Embryonic facial prominence (tissue), 1 donor: ENCODE data around the gene P4HTM.

Source experiments
- DNase-seq: peaks from one replicate; pipeline ENCODE4 v3.0.0-alpha.2; 2016; ENCODE audit errors: extremely low spot score

Gene P4HTM

DNA sequence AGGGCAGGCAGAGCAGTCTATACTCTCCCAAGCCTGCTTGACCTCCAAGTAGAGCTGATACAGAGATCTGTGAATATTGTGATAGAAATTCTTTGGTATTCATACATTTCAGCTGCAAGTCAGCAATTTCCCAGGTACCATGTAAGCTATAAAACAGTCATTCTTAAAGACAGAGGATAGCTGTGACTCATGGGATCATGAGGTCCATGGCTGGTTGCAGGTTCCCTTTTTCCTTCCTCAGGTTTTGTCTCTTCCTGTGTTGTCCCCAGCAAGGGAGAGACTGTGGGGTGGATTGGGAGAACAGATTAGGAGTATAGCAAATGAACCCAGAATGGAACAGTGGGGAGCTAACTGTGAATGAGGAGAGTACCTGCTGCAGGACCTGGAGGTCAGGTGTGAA lies 5.4 kb upstream of the P4HTM start:
- DNase-seq: no peak

DNA sequence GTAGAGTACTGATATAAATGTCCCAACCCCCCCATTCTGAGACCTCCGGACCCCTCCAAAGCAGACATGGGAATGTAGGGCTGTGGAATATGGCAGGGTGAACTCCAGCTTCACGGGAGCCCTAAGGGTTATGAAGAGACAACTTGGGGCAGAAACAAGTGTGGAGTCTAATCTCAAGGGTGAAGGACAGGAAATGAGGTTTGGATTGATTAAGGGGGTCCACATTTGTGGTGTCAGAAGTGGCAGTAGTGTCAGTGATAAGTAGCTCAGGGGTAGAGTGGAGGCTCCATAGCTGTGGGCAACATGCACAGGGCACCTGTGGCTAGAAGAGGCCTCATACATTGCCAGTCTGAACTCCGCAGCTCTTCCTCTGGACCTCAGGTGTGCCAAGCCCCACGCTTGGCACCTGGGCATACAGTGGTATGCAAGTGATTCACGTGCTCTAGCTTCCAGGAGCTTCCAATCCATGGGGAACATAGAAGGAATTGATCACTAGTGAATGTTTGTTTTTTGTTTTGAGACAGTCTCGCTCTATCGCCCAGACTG lies 4.1 kb upstream of the P4HTM start:
- no peak for DNase-seq

DNA sequence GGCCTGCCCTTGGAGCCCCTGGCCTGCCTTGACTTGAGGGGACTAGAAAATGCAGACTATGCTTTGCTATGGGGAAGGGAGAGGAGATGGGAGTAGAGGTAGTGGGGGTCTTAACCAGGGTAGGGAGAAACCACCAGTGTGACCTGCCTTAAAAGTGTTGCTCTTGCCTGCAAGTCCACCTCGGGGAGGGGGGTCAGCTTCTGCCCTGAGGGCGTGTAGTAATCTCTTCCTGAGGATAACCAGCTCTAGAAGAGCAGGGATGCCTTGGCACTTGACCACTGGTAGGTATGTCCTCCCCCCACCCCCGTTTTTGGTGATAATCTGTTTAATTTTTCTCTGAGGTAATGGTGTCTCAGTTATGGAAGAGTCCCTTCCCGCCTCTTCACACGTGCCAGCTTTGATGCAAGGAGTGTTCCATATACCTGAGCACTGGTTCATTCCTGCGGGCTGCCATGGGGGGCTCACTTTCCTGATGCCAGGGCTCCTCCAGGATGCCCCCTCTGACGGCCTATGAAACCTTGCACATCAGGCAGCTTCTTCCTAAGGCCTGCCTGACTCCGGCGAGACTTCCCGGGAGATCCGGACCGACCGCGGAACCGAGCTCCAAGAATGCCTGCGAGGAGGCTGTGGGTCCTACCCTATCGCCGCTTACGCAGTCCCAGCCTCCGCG lies 780 bp upstream of the P4HTM start:
- DNase-seq: no peak

DNA sequence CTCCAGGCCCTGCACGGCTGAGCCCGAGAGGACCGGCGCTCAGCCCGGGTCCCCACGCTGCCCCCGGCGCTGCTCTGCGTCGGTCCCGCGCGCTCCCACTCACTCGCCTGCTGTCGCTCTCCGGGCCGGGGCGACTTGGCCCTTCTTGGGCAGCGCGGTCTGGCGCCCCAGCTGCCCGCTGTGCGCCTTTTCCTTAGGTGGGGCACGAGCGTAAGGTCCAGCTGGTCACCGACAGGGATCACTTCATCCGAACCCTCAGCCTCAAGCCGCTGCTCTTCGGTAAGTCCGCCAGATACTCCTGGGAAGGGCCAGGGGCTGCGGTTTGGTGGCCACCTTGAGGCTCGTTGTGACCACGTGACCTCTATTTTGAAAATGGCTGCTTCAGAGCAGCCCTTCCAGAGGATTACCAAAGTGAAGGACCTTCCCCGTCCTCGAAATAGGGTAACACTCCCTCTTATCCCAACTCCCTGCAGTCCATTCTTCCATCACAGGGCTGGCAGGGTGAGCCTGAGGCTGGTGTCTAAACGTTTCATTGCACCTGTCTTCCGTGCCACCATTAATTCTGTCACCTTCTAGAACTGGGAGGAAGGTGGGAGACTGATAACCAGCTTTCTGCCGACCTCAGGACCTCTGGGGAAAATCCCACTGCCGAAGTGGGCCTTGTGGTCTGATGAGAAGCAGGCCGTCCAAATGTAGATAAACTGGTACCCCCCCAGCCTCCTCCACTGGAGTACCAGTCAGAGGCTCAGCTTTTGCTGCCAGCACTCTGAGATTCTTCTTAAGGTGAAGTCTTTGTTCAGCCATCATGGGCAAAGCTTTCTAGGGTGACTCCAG lies 812 bp downstream of the P4HTM start:
- no peak for DNase-seq

DNA sequence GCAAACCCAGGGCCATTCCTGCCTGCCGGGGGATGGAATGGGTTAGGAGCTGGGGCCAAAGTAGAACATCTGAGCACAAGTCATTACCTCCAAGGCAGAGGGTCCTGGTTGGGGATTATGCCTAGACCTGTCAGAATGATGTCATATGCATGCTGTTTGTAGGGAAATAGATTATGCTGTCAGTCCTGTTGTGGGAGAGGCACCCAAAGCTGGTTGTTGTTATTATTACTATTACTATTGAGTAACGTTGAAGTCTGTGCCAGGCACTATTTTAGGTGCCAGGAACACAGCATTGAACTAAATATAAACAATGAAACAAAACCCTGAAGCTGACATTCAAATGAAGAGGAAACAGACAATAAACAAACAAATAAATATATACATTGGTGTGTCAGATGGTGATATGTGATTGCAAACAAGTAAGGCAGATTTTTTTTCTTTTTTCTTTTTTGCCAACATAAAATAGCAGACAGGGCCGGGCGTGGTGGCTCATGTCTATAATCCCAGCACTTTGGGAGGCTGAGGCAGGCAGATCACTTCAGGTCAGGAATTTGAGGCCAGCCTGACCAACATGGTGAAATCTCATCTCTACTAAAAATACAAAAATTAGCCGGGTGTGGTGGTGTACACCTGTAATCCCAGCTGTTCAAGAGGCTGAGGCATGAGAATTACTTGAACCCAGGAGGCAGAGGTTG lies 2.0 kb downstream of the P4HTM start:
- no peak for DNase-seq

DNA sequence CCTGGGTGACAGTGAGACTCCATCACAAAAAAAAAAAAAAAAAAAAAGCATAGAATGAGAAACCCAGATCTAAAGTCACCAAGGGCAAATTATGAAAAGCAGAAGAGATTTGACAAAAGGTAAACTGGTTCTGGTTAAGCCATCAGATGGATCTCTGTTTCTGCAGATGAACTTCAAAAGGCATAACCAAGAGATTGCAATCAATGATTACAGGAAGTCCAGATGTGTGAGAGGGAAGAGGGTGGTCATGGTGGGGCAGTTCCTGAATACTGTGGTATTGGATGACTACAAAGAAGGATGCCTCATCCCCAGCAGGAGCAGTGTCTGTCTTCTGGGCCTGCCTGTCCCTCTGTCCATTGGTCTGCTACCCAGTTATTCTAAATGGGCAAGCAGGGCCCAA lies 3.8 kb downstream of the P4HTM start:
- no peak for DNase-seq

DNA sequence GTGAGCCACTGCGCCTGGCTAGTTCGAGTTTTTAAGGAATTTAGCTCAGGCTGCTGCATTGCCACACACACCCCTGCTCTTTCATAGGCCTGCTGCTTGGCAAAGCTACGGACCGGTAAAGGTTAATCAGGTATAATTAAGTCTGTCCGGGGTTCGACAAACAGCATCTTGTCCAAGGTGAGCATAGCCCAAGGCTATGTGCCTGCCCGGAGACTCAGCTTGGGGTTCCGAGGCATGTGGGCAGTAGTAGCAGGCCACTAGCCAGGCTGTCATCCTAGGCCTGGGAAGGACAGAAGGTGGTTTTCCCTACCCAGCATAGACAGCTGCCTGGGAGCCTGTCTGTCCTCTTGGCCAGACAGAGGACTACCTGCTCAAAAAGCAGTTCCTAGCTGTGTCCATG lies 6.6 kb downstream of the P4HTM start:
- DNase-seq: no peak

DNA sequence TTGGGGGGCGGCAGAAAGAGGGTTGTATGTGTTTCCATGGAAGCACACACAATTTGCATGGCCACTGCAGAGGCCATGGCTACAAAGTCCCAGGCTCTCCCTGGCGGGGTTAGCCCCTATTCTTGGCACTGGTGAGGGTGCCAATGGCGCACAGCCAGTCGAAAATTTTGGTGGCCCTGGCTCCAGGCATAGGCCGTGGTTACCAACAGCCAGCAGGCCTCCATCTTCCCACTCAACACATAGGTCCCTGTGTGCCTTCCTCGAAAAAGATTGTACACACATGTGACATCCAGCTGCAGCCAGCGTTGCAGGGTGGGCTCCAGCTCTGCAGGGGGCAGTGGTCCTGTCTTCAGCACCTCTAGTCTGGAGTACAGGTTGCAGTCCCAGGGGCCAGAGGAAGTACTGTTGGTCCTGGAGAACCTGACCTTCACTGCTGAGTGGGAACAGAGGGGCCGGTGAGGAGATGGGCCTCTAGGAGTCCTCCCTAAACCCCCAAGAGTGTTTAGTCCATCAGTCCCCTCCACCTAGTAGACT lies 7.1 kb downstream of the P4HTM start:
- DNase-seq: no peak

DNA sequence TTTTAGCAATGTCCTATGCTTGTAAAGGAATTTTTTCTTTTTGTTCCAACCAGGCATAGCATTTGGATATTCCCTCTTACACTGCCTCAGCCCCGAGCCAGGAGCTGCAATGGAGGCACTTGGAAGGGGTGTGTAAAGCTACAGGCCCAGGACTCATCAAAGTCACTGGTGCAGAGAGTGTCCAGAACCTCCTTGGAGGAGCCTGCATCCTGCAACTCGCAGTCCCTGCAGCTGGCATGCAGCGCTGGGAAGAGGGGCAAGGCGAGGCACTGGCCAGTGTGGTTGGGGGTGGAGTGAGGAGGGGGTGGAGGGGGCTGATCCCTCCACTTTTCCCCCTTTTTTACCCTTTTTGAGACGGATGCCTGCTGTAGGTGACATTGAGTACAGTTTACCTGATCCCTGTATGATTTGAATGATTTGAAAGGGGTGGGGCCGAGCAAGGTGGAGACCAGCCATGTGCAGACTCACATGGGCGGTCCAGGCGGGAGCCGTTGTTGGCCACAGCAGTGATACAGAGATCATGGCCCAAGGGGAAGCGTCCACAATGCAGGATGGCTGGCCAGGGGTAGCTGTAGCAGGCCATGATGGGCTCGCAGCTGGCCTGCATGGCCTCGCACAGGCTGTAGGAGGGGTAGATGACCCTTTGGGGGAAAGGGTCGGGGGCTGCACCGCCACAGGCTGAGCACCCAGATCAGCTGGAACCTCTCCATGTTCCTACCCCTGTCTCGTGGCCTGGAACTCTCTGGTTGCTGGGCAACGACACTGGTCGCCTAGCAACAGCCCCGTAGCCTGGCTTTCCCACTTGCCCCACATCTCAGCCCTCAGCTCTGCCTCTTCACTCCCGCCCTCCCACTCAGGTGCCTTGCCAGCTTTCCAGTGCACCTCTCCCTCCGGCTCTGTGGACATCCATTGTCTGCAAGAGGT lies 7.9 kb downstream of the P4HTM start:
- DNase-seq: no peak

DNA sequence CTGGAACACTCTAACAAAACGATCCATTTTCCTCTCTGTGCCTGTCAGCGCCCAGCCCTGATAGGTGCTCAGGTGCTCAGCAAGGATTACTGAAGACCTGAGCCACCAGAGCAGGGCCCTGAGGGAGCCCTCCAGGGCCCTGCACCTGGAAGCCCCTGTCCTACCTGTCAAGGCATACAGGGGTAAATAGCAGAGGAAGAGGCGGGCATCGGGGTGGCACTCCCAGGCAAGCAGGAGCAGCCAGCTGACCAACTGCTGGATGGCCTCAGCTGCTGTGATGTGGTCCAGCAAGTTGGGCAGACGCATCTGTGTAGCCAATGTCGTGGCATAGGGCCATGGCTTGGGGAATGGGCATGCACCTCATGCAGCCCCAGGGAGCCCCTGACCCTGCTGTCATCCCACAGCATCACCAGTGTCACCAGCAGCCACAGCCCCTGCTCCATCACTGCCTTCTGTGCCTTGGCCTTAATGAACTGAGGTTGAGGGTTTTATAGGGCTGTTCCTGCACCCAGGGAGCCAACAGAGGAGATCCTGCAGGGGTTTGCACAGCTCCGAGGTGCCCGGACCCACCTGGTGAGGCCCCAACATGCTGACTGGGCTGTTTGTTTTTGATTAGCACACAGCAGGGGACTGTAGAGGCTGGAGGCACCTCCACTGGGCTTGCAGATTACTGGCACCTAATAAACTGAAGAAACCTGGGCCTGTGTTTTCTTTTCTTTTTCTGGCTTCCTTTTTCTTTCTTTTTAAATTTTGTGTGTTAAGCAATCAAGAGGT lies 9.2 kb downstream of the P4HTM start:
- no peak for DNase-seq

DNA sequence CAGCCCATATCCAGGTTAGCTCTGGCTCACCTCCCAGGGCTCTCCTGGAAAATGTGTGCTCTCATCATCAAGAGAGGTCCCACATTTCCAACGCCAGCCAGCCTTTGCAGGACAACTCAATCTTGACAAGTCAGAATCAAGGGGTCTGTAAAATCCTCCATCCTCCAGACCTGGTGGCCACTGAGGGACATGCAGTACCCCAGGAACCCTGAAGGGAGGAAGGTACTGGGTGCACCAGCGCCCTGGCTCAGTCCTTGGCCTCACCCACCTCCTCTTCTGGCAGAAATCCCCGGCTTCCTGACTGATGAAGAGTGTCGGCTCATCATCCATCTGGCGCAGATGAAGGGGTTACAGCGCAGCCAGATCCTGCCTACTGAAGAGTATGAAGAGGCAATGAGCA lies 11.1 kb downstream of the P4HTM start:
- DNase-seq: no peak

DNA sequence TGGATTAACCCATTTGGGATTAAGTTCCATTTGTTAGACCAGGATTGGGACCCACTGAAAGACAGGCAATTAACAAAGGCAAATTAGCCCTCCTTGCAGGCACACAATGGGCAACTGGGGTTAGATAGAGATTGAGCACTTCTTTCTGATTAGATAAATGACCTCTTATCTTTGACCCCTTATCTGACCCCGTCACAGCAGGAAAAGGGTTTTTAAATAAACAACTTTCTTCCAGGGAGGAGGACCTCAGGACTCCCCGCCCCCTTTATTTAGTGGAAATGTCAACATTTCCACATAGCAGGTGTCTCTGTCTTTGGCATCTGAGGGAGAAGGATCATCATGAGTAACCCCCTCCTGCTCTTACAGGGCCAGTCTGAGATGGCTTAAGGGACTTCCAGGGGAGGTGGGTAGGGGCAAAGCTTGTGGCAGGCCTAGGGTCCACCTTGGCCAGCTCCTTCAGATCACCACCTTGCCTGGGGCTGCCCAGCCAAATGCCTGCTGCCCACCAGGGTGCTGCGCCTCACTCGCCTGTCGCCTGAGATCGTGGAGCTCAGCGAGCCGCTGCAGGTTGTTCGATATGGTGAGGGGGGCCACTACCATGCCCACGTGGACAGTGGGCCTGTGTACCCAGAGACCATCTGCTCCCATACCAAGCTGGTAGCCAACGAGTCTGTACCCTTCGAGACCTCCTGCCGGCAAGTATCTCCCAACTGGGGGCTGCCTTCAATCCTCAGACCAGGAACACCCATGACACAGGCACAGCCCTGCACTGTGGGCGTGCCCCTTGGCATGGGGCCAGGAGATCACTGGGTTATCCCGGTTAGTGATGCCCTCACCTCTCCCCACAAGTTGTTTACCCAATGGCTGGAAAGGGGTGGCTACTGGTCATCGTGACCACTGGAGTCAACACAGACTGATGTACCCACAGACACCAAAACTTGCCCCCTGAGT lies 14.6 kb downstream of the P4HTM start:
- no peak for DNase-seq

DNA sequence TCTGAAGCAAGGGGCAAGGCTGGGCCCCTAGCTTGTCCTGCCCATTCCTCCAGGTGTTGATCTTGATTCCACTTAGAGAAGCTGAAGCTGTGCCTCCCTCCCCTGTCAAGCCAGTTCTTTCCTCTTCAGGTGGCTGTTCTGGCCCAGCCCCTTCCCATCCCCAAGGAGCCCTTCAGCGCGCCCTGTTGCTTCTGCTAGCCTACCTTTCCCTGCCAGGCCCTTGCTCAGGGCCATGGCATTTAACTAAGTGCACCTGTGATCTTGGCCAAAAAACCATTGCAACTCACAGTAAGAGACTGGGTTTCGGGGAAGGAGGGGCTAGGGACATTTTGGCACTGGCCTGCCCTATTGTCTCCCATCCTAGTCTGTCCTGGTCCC lies 15.3 kb downstream of the P4HTM start:
- no peak for DNase-seq

DNA sequence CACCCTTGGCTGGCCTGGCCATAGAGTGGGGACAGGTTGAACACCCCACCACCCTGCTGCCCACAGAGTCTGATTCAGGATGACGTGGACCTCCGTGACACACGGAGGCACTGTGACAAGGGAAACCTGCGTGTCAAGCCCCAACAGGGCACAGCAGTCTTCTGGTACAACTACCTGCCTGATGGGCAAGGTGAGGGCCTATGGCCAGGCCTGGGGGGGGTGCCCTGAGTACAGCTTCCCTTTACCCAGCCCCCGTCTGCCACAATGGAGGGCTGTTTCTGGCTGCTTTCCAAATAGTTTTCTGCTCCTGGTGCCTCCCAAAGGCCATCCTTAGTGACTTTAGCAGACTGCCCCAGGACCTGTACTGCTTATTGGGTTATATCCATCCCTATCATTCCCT lies 16.0 kb downstream of the P4HTM start:
- DNase-seq: no peak

DNA sequence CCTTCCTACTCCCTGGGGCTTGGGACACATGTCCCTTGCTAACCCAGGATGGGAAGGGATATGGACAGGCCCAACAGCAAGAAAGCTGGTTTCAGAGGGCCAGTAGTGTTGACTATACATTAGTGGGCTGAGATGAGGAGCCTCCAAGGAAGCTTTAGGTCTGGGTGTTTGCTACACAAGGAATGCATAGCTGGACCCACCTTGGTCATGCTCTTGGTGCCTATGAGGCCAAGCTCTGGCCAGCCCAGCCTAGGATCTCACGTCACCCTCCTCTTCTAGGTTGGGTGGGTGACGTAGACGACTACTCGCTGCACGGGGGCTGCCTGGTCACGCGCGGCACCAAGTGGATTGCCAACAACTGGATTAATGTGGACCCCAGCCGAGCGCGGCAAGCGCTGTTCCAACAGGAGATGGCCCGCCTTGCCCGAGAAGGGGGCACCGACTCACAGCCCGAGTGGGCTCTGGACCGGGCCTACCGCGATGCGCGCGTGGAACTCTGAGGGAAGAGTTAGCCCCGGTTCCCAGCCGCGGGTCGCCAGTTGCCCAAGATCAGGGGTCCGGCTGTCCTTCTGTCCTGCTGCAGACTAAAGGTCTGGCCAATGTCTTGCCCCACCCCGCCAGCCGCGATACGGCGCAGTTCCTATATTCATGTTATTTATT lies 16.5 kb downstream of the P4HTM start:
- DNase-seq: no peak

DNA sequence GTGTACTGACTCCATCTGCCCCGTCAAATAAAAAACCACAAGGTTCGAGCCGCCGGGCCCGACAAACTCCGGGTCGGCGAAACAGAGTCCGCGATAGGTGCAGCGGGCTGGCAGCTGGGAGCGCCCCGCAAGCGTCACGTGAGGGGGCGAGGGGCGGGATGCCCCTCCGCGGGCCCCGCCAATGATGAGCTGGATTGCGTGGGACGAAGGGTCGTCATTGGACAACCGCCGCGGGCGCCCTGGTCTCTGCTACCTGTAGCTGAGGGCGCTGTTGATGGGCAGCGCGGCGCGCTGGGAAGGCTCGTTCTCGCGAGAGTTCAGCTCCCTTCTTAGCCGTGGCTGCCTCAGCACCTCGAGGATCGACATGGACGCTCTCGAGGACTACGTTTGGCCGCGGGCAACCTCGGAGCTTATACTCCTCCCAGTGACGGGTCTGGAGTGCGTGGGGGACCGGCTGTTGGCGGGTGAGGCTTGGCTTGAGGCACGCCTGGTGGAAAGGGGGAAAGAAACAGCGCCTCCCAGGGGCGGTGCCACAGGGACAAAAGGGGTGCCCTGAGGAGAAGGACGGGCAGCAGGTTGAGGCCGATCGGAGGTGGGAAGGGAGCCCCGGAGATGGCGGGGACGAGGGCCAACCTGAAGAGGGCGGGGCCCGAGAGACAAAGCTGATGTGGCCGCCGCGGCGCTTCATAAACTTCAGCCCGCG lies 17.2 kb downstream of the P4HTM start, which contains the start of gene WDR6:
Gene WDR6 (plus strand): TSS at position 324 of the 703 bp plus-strand sequence. CDS start 41 bp downstream, at position 365.
- DNase-seq: peak; percentile 92

DNA sequence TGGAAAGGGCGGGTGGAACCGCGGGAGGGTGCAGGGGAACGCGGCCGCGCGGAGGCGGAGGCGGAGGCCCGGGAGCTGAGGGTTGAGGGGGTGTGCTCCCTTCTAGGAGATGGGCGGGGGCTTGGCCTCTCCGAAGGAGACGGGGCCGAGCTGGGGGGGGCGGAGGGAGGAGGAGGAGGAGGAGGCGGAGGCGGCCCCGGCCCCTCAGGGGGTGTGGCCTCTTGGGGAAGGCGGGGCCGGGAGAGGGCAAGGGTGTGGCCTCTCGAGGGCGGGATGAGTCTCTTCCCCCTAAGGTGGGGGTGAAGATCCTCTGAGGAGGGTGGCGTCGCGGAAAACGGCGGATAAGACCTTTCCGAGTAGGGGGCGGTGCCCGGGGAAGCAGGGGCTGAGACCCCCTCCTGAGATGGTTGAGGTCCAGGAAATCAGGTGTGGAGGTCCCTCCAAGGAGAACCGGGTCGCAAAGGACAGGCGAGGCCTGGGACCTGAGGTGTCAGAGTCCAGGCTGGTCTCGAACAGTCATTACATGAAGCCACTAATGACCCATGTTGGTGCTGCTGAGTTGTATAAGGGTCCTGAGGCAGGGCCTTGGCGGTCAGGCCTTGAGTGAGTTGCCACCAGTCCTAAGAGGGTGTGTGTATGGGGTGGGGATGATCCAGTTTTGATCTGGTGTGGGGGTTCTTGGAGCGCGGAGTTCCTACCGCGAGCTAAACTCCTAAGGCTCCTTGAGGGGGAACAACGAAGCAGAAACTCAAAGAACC lies 17.9 kb downstream of the P4HTM start:
- peak; percentile 65 for DNase-seq
